HuH-7.5 (cell line): ENCODE measurements around the gene ZNF625.

Source experiments
- DNase-seq: peaks from one replicate; pipeline ENCODE4 v3.0.0; 2011; ENCODE audit warnings: low spot score

ZNF625 gene

GRCh38 chr19:12156223-12157058 is at the start of gene ZNF625:
TSS of gene ZNF625 (minus strand) at chr19:12156734. CDS start at chr19:12156558, 176 bp downstream.
- DNase-seq = peak; percentile 91

- DNase-seq = no peak
These were observed 48.8 kb upstream of the ZNF625 start for GRCh38 chr19:12205296-12205695.

- no peak for DNase-seq
These were observed 45.7 kb upstream of the ZNF625 start for GRCh38 chr19:12202250-12202649.

- DNase-seq = no peak
These were observed 43.4 kb upstream of the ZNF625 start for GRCh38 chr19:12199757-12200419.

GRCh38 chr19:12198136-12198535 is 41.6 kb upstream of the ZNF625 start:
- DNase-seq = no peak

- DNase-seq = no peak
These were observed 38.5 kb upstream of the ZNF625 start for GRCh38 chr19:12194827-12195731.

GRCh38 chr19:12187625-12188024 is 31.1 kb upstream of the ZNF625 start:
- no peak for DNase-seq

- no peak for DNase-seq
These were observed 23.8 kb upstream of the ZNF625 start for GRCh38 chr19:12180377-12180776.

- no peak for DNase-seq
These were observed 10.1 kb upstream of the ZNF625 start for GRCh38 chr19:12166626-12167025.

GRCh38 chr19:12163826-12164225 is 7.3 kb upstream of the ZNF625 start:
- peak; percentile 26 for DNase-seq

- peak; percentile 97 for DNase-seq
These were observed 6.6 kb upstream of the ZNF625 start, which contains the start of gene ZNF136 for GRCh38 chr19:12162882-12163806. TSS of gene ZNF136 (plus strand) at chr19:12163096. CDS start at chr19:12163204, 108 bp downstream.

GRCh38 chr19:12162513-12162881 is 6.0 kb upstream of the ZNF625 start:
- no peak for DNase-seq

- DNase-seq = no peak
These were observed 3.4 kb upstream of the ZNF625 start for GRCh38 chr19:12159773-12160414.

GRCh38 chr19:12155324-12155860 is 1.1 kb downstream of the ZNF625 start:
- DNase-seq = no peak

- DNase-seq = no peak
These were observed 11.2 kb downstream of the ZNF625 start for GRCh38 chr19:12145348-12145747.

- no peak for DNase-seq
These were observed 15.2 kb downstream of the ZNF625 start for GRCh38 chr19:12141405-12141736.

- DNase-seq = peak; percentile 66
These were observed 15.8 kb downstream of the ZNF625 start for GRCh38 chr19:12140545-12141404.

- peak; percentile 93 for DNase-seq
These were observed 16.5 kb downstream of the ZNF625 start, which contains the start of gene ZNF20 for GRCh38 chr19:12139885-12140544. TSS of gene ZNF20 (minus strand) at chr19:12140350. CDS start at chr19:12140182, 168 bp downstream.

- DNase-seq = no peak
These were observed 17.3 kb downstream of the ZNF625 start for GRCh38 chr19:12139269-12139668.
